OCI-LY1 (cell line): ENCODE measurements around the gene VWCE.

Source experiments
- H2AFZ ChIP-seq: fragments of 200-600 bp; sonication (generic), shearing (Covaris generic); 2 replicates; pipeline ENCODE4 v1.6.0; 2014; ENCODE audit warnings: antibody characterized with exemption, mild to moderate bottlenecking, low read length
- H3F3A ChIP-seq: fragments of 200-600 bp; sonication (generic), shearing (Covaris generic); 2 replicates; pipeline ENCODE4 v1.6.0; 2014; ENCODE audit warnings: mild to moderate bottlenecking, antibody characterized with exemption, low read length, moderate library complexity; ENCODE audit not compliant: insufficient read depth
- H3K27ac ChIP-seq: fragments of 200-600 bp; sonication (generic); 2 replicates; pipeline ENCODE4 v1.5.1; 2014; ENCODE audit warnings: low read length, mixed run types, mild to moderate bottlenecking, low read depth; ENCODE audit not compliant: poor library complexity, severe bottlenecking
- H3K27me3 ChIP-seq: fragments of 200-600 bp; sonication (generic); 2 replicates; pipeline ENCODE4 v1.6.0; 2014; ENCODE audit warnings: antibody characterized with exemption, mild to moderate bottlenecking, low read length, moderate library complexity; ENCODE audit not compliant: insufficient read depth
- H3K36me3 ChIP-seq: fragments of 200-600 bp; sonication (generic); 2 replicates; pipeline ENCODE4 v1.6.1; 2014; ENCODE audit warnings: mild to moderate bottlenecking, antibody characterized with exemption, low read length, moderate library complexity, mixed read lengths; ENCODE audit not compliant: insufficient read depth
- H3K4me1 ChIP-seq: fragments of 200-600 bp; sonication (generic); 2 replicates; pipeline ENCODE4 v1.5.1; 2014; ENCODE audit warnings: mild to moderate bottlenecking, low read length, moderate library complexity; ENCODE audit not compliant: insufficient read depth, severe bottlenecking
- H3K4me2 ChIP-seq: fragments of 200-600 bp; sonication (generic), shearing (Covaris generic); 2 replicates; pipeline ENCODE4 v1.6.1; 2014; ENCODE audit warnings: low read length
- H3K4me3 ChIP-seq: fragments of 200-600 bp; sonication (generic); 2 replicates; pipeline ENCODE4 v1.5.1; 2014; ENCODE audit warnings: low read length, low read depth, mild to moderate bottlenecking, mixed read lengths; ENCODE audit not compliant: poor library complexity, severe bottlenecking
- H3K79me2 ChIP-seq: fragments of 200-600 bp; shearing (Covaris generic); 2 replicates; pipeline ENCODE4 v1.6.1; 2016; ENCODE audit warnings: mixed run types, low read length, mixed read lengths; ENCODE audit not compliant: insufficient read depth
- H3K9ac ChIP-seq: fragments of 200-600 bp; sonication (generic), shearing (Covaris generic); 2 replicates; pipeline ENCODE4 v1.6.1; 2014; ENCODE audit warnings: mild to moderate bottlenecking, low read length, mixed read lengths
- H3K9me2 ChIP-seq: fragments of 200-600 bp; sonication (generic), shearing (Covaris generic); 2 replicates; pipeline ENCODE4 v1.6.1; 2014; ENCODE audit warnings: low read depth, mild to moderate bottlenecking, low read length, mixed read lengths
- H3K9me3 ChIP-seq: fragments of 200-600 bp; shearing (Covaris generic); 2 replicates; pipeline ENCODE4 v1.6.1; 2014; ENCODE audit warnings: low read length, mixed read lengths
- H4K20me1 ChIP-seq: fragments of 200-600 bp; sonication (generic), shearing (Covaris generic); 2 replicates; pipeline ENCODE4 v1.6.0; 2016; ENCODE audit warnings: mild to moderate bottlenecking, low read length; ENCODE audit not compliant: insufficient read depth
- EZH2 ChIP-seq: fragments of 200-600 bp; sonication (generic), shearing (Covaris generic); IDR thresholded peaks from 2 replicates; pipeline ENCODE4 v1.8.0; 2017; ENCODE audit warnings: borderline replicate concordance, mixed run types, mild to moderate bottlenecking, antibody characterized with exemption, low read length, moderate library complexity, mixed read lengths
- TF ChIP-seq, protein P1 (sequence below): fragments of 200-600 bp; sonication (generic), shearing (Covaris generic); IDR thresholded peaks from 2 replicates; pipeline ENCODE4 v1.5.1; 2017; ENCODE audit warnings: mild to moderate bottlenecking, antibody characterized with exemption, low read length, moderate library complexity, mixed read lengths

Gene VWCE

DNA sequence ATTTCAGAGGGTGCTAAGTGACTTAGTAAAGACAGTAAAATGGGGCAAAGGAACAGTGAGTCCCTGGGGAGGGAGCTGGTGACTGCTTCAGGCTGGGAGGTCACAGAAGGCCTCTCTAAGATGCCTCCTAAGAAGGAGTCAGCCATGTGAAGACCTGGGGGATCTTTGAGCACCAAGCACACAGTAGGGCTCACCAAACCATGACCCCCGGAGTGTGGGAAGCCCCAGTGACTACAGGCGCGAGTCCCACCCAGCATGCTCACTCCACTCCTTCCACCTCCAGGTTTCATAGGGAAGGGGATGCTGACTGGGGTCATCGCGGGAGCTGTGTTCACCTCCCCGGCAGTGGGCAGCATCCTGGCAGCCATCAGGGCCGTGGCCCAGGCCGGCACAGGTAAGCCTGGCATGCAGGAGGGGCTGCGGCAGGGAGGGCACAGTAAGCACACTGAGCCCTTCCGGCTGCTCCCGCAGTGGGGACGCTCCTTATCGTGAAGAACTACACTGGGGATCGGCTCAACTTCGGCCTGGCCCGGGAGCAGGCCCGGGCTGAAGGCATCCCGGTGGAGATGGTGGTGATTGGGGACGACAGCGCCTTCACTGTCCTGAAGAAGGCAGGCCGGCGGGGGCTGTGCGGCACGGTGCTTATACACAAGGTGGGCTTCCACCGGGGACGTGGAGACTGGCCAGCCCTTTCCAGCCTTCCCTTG lies 43.8 kb upstream of the VWCE start:
- Histone ChIP-seq H4K20me1 (no peaks in the 10 kb centered on the region), H3K9ac (no peak overlapping the region), H3K79me2 (no peaks in the 10 kb centered on the region), H3K27me3 (no peaks in the 10 kb centered on the region), H3K9me3 (no peaks in the 10 kb centered on the region), H3K36me3 (peaks cover 33% of the 10 kb centered on the region), H3K27ac (no peak overlapping the region), H3K4me2 (no peak overlapping the region), H3K9me2 (no peaks in the 10 kb centered on the region), H2AFZ (no peak overlapping the region), H3K4me1 (peaks cover 29% of the 10 kb centered on the region), H3K4me3 (no peak overlapping the region), H3F3A (no peaks in the 10 kb centered on the region)
- no peak for TF ChIP-seq EZH2
- TF ChIP-seq, protein P1, sequence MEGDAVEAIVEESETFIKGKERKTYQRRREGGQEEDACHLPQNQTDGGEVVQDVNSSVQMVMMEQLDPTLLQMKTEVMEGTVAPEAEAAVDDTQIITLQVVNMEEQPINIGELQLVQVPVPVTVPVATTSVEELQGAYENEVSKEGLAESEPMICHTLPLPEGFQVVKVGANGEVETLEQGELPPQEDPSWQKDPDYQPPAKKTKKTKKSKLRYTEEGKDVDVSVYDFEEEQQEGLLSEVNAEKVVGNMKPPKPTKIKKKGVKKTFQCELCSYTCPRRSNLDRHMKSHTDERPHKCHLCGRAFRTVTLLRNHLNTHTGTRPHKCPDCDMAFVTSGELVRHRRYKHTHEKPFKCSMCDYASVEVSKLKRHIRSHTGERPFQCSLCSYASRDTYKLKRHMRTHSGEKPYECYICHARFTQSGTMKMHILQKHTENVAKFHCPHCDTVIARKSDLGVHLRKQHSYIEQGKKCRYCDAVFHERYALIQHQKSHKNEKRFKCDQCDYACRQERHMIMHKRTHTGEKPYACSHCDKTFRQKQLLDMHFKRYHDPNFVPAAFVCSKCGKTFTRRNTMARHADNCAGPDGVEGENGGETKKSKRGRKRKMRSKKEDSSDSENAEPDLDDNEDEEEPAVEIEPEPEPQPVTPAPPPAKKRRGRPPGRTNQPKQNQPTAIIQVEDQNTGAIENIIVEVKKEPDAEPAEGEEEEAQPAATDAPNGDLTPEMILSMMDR, result no peak

- no peaks in the 10 kb centered on the region for H3F3A ChIP-seq
- H3K9me2 ChIP-seq, result no peaks in the 10 kb centered on the region
- H3K4me1 ChIP-seq, result peaks cover 36% of the 10 kb centered on the region
- no peaks in the 10 kb centered on the region; the same call in 1 of the 2 replicates for H3K79me2 ChIP-seq
- H3K36me3 ChIP-seq, result peaks cover 22% of the 10 kb centered on the region
- H3K9me3 ChIP-seq, result no peaks in the 10 kb centered on the region
- no peak overlapping the region for H3K4me3 ChIP-seq
- H4K20me1 ChIP-seq, result no peaks in the 10 kb centered on the region
- no peak overlapping the region for H3K27ac ChIP-seq
- TF ChIP-seq, protein P1, result no peak
- H3K9ac ChIP-seq, result no peak overlapping the region
- H2AFZ ChIP-seq, result no peak overlapping the region
- H3K27me3 ChIP-seq, result no peaks in the 10 kb centered on the region
- H3K4me2 ChIP-seq, result no peak overlapping the region
These were observed 42.8 kb upstream of the VWCE start for GRCh38 chr11:61337706-61338470.

- Histone ChIP-seq H3K4me2 (peak overlapping the region; percentile 10; the same call in 1 of the 2 replicates), H3K4me1 (peaks cover 45% of the 10 kb centered on the region), H3K9ac (peak overlapping the region; percentile 33; the same call in 1 of the 2 replicates), H3K27ac (peak overlapping the region; percentile 90), H3K27me3 (no peaks in the 10 kb centered on the region), H3K9me3 (no peaks in the 10 kb centered on the region), H4K20me1 (no peaks in the 10 kb centered on the region), H3K79me2 (peaks cover 15% of the 10 kb centered on the region), H3F3A (no peaks in the 10 kb centered on the region), H2AFZ (no peak overlapping the region), H3K36me3 (peaks cover 12% of the 10 kb centered on the region), H3K9me2 (no peaks in the 10 kb centered on the region), H3K4me3 (no peak overlapping the region)
- TF ChIP-seq, protein P1, result peak; percentile 97
- no peak for TF ChIP-seq EZH2
These were observed 41.2 kb upstream of the VWCE start for GRCh38 chr11:61336171-61336935.
